ENCODE results near the gene KMT2D. TPM values are rescaled to one million over a fixed set of nuclear protein-coding genes. Genes with fewer than 3 reads are reported as not detected.

KMT2D gene
- total RNA-seq, 1 donor from 2014 or later, result 106 TPM

DNA sequence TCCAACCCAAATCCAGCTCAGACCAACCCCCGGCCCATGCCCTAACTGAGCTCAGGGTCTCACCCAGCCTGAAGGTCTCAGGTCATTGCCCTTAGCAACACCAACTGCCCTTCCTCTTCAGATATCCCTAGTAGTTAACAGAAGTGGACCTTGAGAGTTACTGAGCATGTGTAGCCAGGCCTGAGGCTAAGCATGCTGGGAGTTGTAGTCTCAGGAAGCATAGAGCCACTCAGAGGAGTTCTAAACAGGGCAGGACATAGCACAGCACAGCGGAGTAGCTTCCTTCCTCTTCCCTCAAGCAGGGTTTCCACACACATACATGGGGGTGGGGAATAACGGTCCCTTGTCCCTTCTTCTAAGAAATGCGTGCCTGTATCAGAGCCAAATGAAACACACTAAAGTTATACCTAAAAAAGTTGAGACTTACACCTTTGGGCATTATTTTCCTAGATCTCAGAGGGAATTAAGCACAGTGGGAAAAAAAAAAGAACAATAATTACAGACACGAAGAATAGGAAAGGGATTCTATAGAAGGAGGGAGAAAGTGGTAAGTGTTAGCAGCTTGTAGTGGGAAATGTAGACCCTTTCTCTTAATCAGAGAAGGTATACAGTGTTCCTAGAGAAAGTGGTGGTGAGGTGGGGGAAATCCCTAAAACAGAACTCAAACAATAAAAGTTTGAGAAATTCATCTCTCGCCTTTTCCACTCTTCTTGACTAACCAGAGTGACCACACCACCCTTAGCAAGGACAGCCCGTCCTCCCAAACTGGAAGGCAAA is 4.4 kb downstream of the KMT2D start:
- intact Hi-C loops (cut with micrococcal nuclease), result loop anchor here (1.0 to 5.0 kb wide), 3 partner anchors 14 to 204 kb away; partner anchors contain the start of genes DDX23 and PRKAG1

DNA sequence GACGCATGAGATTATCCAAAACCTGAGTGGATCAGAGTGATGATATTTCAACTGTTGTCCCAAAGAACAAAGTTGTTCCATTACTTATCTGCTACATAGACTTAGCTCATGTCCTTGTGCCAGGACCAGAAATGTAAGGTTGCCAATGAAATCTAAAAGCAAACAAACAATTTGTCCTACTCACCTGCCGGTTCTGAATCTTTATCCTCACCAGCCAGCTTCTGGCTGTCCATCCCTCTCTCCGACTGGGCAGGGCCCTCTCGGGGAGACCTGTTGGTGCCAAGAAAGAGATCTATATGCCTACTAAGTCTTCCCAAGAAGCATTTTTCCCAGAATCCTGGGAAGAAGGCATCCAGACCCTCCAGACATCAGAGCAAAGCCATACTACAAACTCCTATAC is 5.5 kb downstream of the KMT2D start:
- intact Hi-C loops (cut with micrococcal nuclease), result loop anchor here (5.0 kb wide), 1 partner anchor 203 kb away; the partner anchor contains the start of gene DDX23

DNA sequence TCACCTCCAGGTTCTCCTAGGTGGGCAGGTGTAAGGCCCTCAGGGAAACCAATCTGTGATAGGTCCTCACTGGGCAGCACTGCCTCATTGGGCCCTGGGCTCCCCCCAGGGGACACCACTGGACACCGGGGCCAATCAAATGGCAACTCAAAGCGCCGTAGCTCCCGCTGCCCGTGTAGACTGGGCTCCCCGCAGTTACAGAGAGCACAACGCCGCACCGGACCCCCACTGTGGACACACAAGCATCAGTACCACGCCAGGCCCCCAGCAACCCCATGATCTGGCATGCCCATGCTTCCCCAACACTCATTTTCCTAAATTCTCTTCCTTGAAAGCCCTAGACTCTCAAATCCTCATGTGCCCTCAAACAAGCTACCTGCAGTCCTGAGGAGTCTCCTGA is 6.1 kb downstream of the KMT2D start:
- intact Hi-C loops (cut with micrococcal nuclease), result no loop called here

DNA sequence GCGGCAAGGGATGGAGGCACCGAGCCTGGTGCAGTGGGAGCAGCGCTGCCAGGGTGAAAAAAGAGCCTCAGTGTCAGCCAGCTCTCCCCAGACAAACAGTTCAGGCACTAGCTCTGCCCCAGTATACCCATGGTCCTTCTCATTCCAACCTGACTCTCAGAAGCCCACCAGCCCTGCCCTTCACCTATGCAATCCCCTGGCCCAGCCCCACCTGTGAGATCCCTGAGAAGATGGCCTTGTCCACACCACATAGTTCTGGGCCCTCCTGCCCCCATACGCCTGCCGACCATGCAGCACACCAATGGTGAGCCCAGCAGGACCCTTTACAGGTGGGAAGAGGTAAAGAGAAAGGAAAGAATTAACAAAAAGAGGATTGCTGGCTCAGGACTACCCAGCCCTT is 6.5 kb downstream of the KMT2D start:
- intact Hi-C loops (cut with micrococcal nuclease), result no loop called here

GRCh38 chr12:49052451-49053208 is 8.0 kb downstream of the KMT2D start:
- intact Hi-C loops (cut with micrococcal nuclease), result no loop called here

- intact Hi-C loops (cut with micrococcal nuclease), result no loop called here
These were observed 8.7 kb downstream of the KMT2D start for GRCh38 chr12:49051777-49052438.

- intact Hi-C loops (cut with micrococcal nuclease), result no loop called here
These were observed 9.2 kb downstream of the KMT2D start for GRCh38 chr12:49051373-49051764.

GRCh38 chr12:49050507-49051372 is 9.9 kb downstream of the KMT2D start:
- intact Hi-C loops (cut with micrococcal nuclease), result no loop called here

DNA sequence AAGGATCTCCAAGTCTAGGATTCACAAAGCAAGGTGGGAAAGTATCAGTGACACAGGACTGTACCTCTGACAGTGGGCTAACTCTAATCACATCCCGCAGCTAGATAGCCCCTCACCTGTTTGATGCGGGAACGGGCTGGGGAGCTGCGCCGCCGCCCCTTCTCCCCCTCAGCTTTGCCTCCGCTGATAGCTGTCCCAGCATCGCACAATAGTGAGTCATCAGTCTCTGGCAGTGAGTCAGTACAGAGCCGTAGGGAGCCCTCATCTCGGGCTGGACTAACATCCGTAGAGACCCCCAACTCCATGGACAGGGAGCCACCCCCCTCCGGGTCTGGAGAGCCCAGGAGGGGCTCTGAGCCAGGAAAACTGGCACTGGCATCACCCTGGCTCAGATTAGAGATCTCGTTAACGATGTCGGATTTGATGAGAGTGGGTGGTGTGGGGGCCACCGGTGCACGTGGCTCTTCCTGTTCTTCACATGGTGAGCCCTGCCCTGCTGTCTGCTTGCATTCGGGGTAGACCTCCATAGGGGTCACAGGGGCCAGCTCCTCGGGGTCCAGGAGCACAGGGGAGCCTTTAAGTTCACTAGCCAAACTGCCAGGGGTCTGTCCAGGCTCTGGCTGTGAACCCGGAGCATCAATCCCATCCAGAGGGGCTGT is 10.9 kb downstream of the KMT2D start:
- intact Hi-C loops (cut with micrococcal nuclease), result no loop called here

GRCh38 chr12:49048953-49049352 is 11.6 kb downstream of the KMT2D start:
- intact Hi-C loops (cut with micrococcal nuclease), result no loop called here

DNA sequence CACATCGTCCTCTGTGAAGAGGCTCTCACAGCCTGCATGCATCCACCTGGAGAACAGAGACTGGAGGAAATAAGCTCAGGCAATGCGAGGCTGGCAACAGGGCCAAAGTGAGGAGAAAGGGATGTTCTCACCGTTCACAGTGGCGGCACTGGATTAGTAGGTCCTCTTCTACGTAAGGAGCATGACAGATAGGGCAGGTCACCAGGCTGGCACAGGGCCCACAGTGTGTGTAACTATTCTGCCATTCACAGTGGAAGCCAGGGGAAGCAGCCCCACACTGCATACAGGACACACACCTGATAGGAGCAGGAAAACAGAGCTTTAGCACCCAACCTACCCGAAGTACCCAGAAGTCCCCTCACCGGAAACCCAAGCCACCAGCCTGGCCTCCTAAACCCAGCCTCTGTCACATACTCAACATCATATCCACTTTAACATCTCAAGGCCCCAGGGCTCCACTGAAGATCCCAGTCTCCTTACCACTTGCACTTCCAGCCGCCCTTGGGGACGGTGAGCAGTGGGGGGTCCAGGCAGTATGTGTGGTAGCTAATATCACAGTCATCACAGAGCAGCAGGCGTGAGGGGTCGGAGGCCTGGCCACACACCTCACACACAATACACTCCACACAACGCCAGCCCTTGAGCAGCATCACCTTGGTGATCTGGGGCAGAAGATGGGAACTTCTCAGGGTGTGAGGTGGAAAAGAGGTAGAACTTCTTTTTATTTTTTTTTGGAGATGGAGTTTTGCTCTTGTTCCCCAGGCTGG is 14.3 kb downstream of the KMT2D start:
- intact Hi-C loops (cut with micrococcal nuclease), result no loop called here

GRCh38 chr12:49044660-49045059 is 15.9 kb downstream of the KMT2D start:
- intact Hi-C loops (cut with micrococcal nuclease), result no loop called here

DNA sequence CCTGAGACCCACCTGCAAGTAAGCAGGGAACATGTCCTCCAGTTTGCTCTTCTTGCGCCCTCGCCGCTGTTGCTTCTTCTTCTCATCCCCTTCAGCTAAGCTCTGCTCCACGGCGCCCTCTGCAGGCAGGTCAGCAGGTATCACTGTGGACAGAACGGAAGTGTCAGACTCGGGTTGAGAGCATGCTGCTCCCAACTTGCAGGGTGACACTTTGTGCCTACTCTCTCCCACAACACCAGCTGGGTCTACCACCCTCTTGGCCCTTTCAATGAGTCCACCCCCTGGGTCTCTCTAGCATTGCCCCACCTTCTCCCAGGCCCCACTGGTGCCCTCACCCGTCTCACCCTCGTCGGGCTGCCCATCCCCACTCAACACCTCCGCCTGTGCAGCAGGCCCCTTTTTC is 16.7 kb downstream of the KMT2D start:
- intact Hi-C loops (cut with micrococcal nuclease), result no loop called here

DNA sequence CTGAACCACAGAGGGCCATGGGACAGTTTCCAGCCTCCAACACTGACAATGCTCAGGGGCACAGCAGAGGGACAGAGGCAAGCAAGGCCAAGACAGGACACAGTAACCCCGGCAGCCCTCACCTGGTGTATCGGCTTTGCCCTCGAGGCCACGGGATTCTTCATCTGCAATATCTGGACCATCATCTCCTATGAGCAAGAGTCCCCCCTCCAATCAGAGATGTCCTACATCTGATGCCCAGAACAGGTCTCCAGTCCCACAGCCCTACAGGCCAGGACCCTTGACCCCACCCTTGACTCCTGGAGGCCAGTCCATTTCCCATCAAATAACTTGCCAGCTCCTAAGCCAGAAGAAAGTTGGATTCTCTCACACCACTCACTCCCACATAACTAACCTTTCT is 17.4 kb downstream of the KMT2D start:
- intact Hi-C loops (cut with micrococcal nuclease), result no loop called here

DNA sequence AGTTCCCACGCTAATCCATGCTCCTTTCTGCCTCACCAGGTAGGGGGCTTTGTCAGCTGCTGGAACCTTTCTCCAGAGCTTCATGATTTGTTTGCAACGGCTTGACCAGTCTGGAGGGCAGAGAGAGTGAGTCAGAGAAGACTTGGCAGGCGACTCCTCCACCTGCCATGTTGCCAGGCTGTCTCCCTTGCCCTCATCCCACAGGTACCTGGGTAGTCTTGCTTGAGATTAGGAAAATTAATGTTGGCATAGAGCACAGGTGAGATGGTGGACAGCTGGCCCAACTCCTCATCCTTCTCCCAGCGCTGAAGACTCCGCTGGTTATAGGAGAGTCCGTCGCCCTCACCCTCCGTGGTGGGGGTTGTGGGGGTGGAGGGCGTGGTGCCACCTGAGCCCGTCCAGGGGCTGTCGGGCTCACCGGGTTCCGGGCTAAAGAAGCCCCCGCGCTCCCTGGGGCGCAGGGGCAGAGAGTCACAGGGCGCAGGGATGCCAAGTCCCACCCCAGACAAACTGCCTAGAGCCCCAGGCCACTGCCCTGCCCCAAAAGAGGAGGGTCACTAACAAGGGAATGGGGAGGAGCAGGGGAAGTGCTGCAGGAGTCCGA is 18.6 kb downstream of the KMT2D start:
- intact Hi-C loops (cut with micrococcal nuclease), result no loop called here

GRCh38 chr12:49041036-49041880 is 19.3 kb downstream of the KMT2D start:
- intact Hi-C loops (cut with micrococcal nuclease), result no loop called here

DNA sequence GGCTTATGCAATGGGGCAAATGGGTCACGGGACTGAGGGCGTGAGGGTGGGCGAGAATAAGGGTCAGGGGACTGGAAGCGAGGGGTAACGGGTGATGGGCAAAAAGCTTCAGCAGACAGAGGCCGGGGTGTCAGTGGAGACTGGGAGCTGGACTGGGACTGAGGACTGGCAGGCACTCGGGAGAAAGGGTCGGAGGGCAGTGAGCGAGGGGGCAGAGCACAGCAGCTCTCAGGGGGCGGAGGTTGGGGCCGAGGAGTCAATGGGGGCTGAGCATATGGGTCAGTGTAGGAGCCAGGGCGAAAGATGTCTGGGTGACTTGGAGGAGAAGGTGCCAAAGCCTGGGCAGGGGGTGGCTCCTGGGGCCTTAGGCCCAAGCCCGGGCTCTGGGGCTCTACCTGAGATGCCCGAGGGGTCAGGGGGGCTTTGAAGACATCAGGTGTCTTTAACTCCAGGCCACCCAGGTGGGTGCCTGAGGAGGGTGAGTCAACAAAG is 20.2 kb downstream of the KMT2D start:
- intact Hi-C loops (cut with micrococcal nuclease), result no loop called here
